ENCODE data around the gene PIGZ. TPM values are rescaled to one million over a fixed set of nuclear protein-coding genes. Genes with fewer than 3 reads are reported as not detected.
A peak's percentile ranks its signal among the peaks of the same experiment; 100 is the strongest.
"Not testable (repeated sequence)": the region's sequence is repeated elsewhere in the genome, so short reads cannot be mapped to it uniquely, and the experiment has no call there.

Gene PIGZ
- total RNA-seq, 1 experiment from 2014 or later: 5.1 TPM

DNA sequence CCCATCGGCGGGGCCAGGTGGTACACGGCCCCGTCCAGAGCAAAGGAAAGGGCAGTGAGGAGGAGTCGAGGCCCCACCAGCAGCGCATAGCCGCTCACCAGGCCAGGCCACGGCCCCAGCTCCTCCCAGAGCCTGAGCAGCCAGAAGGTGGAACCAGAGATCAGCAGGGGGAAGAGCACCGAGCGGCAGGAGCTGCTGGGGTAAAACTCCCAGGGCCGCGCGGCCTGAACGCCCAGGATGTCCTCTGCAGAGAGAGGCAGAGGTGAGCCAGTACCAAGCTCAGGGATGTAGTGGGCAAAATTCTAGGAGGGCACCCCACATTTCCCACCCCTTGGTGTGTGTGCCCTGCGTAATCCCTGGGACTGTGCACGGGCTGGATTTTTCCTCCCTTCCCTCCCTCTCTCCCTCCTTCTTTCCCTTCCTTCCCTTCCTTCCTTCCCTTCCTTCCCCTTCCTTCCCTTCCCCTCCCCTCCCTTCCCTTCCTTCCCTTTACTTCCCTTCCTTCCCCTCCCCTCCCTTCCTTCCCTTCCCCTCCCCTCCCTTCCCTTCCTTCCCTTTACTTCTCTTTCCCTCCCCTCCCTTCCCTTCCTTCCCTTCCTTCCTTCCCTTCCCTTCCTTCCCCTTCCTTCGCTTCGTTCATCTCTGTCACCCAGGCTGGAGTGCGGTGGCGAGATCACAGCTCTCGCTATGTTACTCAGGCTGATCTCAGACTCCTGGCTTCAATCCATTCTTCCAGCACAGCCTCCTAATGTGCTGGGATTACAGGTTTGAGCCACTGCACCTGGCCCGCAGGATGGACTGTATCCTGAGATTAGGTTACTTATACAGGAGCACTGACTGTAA lies 20.0 kb downstream of the PIGZ start:
- POLR2A ChIA-PET: no interaction called here
- Mint-ChIP-seq H3K4me3 (ENCODE audit: unreplicated experiment) (no peak overlapping the region), H3K9me3 (ENCODE audit: unreplicated experiment) (no peaks in the 10 kb centered on the region), H3K27me3 (ENCODE audit: insufficient read depth, unreplicated experiment) (no peaks in the 10 kb centered on the region), H3K36me3 (ENCODE audit: insufficient read depth, unreplicated experiment) (peaks cover 17% of the 10 kb centered on the region), H3K4me1 (ENCODE audit: low read depth, unreplicated experiment) (no peaks in the 10 kb centered on the region), H3K27ac (ENCODE audit: unreplicated experiment) (no peak overlapping the region)
- DNase-seq: peak in 1 of 2 experiments; percentile 57
- TF ChIP-seq, protein P1, sequence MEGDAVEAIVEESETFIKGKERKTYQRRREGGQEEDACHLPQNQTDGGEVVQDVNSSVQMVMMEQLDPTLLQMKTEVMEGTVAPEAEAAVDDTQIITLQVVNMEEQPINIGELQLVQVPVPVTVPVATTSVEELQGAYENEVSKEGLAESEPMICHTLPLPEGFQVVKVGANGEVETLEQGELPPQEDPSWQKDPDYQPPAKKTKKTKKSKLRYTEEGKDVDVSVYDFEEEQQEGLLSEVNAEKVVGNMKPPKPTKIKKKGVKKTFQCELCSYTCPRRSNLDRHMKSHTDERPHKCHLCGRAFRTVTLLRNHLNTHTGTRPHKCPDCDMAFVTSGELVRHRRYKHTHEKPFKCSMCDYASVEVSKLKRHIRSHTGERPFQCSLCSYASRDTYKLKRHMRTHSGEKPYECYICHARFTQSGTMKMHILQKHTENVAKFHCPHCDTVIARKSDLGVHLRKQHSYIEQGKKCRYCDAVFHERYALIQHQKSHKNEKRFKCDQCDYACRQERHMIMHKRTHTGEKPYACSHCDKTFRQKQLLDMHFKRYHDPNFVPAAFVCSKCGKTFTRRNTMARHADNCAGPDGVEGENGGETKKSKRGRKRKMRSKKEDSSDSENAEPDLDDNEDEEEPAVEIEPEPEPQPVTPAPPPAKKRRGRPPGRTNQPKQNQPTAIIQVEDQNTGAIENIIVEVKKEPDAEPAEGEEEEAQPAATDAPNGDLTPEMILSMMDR (IDR thresholded peaks at IDR 0.05; ENCODE audit: insufficient read depth in 1 of 2, low read depth in 1 of 2, low read length in 1 of 2, severe bottlenecking in 1 of 2, unreplicated experiment in 1 of 2): peak; percentile 26 to 28
- no peaks in the 10 kb centered on the region for H3K9me3 ChIP-seq
- intact Hi-C loops (cut with micrococcal nuclease; ENCODE audit: unreplicated experiment): loop anchor here (1.0 kb wide), 1 partner anchor 22 kb away; no protein-coding TSS in a partner anchor
- H3K4me3 ChIP-seq (ENCODE audit: low read depth, low read length): no peak overlapping the region
- BruUV-seq (replicated peaks): no TSS peak
- peaks cover under 1% of the 10 kb centered on the region; the same call in 1 of the 2 replicates for H3K4me1 ChIP-seq
- CTCF ChIA-PET: interaction anchor here (0.6 to 1.6 kb wide), 5 partner anchors 20 to 111 kb away, joined by 3 to 14 read pairs (median 4); partner anchors contain the start of genes MELTF and PIGZ
- H3K36me3 ChIP-seq (ENCODE audit: control insufficient read depth, insufficient read depth, low read length): no peaks in the 10 kb centered on the region
- no peaks in the 10 kb centered on the region for H3K27me3 ChIP-seq (replicated peaks; ENCODE audit: control insufficient read depth, insufficient read depth, low read length)

DNA sequence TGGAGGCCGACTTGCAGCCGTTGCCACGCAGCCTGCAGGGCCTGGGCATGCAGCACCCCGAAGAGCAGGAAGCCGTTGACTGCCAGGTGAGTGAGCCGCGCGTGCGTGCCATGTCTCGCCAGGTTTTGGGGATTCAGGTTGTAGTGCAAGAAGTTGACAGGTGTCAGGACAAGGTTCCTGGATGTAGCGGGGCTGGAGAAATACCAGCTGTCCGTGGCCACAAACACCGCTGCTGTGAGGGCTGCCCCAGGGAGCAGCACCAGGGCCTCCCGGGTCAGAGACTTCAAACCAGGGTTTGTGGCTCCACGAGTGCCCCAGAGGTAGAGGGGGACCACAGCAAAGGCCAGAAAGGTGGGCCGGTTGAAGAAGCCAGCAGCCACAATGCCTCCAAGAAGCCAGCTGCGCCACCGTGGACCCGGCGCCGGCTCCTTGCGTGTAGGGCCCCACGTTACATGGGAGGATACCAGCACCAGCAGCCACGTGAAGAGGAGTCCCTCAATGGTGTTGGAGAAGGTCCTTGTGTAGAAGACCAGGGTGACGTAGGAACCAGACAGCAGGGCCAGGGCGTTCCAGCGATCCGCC lies 20.7 kb downstream of the PIGZ start:
- Mint-ChIP-seq H3K4me1 (ENCODE audit: low read depth, unreplicated experiment) (no peaks in the 10 kb centered on the region), H3K36me3 (ENCODE audit: insufficient read depth, unreplicated experiment) (peaks cover 22% of the 10 kb centered on the region), H3K4me3 (ENCODE audit: unreplicated experiment) (no peak overlapping the region), H3K9me3 (ENCODE audit: unreplicated experiment) (no peaks in the 10 kb centered on the region), H3K27ac (ENCODE audit: unreplicated experiment) (no peak overlapping the region), H3K27me3 (ENCODE audit: insufficient read depth, unreplicated experiment) (no peaks in the 10 kb centered on the region)
- POLR2A ChIA-PET: no interaction called here
- no TSS peak for BruUV-seq (replicated peaks)
- Histone ChIP-seq H3K27me3 (replicated peaks; ENCODE audit: control insufficient read depth, insufficient read depth, low read length) (no peaks in the 10 kb centered on the region), H3K4me1 (peaks cover 5% of the 10 kb centered on the region; the same call in 1 of the 2 replicates), H3K36me3 (ENCODE audit: control insufficient read depth, insufficient read depth, low read length) (no peaks in the 10 kb centered on the region), H3K4me3 (ENCODE audit: low read depth, low read length) (no peak overlapping the region), H3K9me3 (no peaks in the 10 kb centered on the region)
- no peak for DNase-seq
- CTCF ChIA-PET: interaction anchor here (0.6 to 1.6 kb wide), 3 partner anchors 21 to 81 kb away, joined by 3 to 14 read pairs (median 4); partner anchors contain the start of genes MELTF and PIGZ
- TF ChIP-seq, protein P1 (IDR thresholded peaks at IDR 0.05; ENCODE audit: insufficient read depth in 1 of 2, low read depth in 1 of 2, low read length in 1 of 2, severe bottlenecking in 1 of 2, unreplicated experiment in 1 of 2): no peak
- intact Hi-C loops (cut with micrococcal nuclease; ENCODE audit: unreplicated experiment): loop anchor here (1.0 kb wide), 1 partner anchor 22 kb away; no protein-coding TSS in a partner anchor

DNA sequence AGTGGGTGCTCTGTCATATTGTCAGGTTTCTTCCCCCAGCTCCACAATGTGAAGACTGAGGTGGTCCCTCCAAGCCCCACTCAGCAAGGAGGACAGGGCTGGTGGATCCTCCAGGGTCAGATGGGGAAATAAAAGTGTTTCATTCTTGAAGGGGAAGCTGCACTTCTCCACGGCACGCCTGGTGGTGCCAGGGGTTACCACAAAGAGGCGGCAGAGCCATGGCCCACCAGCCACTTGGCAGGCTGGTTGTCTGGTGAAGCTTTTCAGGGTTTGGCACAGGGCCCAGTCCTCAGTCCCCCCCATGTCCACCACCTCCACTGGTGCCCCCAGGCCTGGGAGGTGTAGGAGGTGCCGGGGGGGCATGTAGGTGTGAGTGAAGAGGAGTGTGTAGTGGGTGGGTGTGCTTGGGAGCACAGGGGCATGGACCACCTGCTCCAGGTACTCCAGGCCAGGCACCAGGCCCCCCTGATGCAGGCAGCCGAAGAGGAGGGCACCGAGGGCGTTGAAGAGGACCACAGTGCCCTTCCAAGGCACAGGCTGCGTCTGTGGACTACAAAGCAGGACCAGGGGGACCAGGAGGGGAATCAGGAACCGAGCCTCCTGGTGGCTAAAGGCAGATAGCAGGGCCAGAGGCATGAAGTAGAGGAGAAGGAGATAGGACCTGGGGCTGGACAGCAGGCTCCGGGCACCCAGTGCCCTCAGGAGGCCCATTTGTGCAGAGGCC lies 21.3 kb downstream of the PIGZ start:
- H3K36me3 Mint-ChIP-seq (ENCODE audit: insufficient read depth, unreplicated experiment): peaks cover 28% of the 10 kb centered on the region
- no peaks in the 10 kb centered on the region for H3K27me3 ChIP-seq (replicated peaks; ENCODE audit: control insufficient read depth, insufficient read depth, low read length)
- peaks cover 2% of the 10 kb centered on the region for H3K27me3 Mint-ChIP-seq (ENCODE audit: insufficient read depth, unreplicated experiment)
- H3K4me1 Mint-ChIP-seq (ENCODE audit: low read depth, unreplicated experiment): no peaks in the 10 kb centered on the region
- H3K36me3 ChIP-seq (ENCODE audit: control insufficient read depth, insufficient read depth, low read length): no peaks in the 10 kb centered on the region
- peaks cover 5% of the 10 kb centered on the region; the same call in 1 of the 2 replicates for H3K4me1 ChIP-seq
- TF ChIP-seq, protein P1 (IDR thresholded peaks at IDR 0.05; ENCODE audit: insufficient read depth in 1 of 2, low read depth in 1 of 2, low read length in 1 of 2, severe bottlenecking in 1 of 2, unreplicated experiment in 1 of 2): peak in 1 of 2 experiments; percentile 13
- DNase-seq: peak in 1 of 2 experiments; percentile 39
- CTCF ChIA-PET: no interaction called here
- no peaks in the 10 kb centered on the region for H3K9me3 ChIP-seq
- POLR2A ChIA-PET: no interaction called here
- intact Hi-C loops (cut with micrococcal nuclease; ENCODE audit: unreplicated experiment): no loop called here
- no peak overlapping the region for H3K4me3 ChIP-seq (ENCODE audit: low read depth, low read length)
- no peak overlapping the region for H3K27ac Mint-ChIP-seq (ENCODE audit: unreplicated experiment)
- no peak overlapping the region for H3K4me3 Mint-ChIP-seq (ENCODE audit: unreplicated experiment)
- no peaks in the 10 kb centered on the region for H3K9me3 Mint-ChIP-seq (ENCODE audit: unreplicated experiment)
- no TSS peak for BruUV-seq (replicated peaks)

DNA sequence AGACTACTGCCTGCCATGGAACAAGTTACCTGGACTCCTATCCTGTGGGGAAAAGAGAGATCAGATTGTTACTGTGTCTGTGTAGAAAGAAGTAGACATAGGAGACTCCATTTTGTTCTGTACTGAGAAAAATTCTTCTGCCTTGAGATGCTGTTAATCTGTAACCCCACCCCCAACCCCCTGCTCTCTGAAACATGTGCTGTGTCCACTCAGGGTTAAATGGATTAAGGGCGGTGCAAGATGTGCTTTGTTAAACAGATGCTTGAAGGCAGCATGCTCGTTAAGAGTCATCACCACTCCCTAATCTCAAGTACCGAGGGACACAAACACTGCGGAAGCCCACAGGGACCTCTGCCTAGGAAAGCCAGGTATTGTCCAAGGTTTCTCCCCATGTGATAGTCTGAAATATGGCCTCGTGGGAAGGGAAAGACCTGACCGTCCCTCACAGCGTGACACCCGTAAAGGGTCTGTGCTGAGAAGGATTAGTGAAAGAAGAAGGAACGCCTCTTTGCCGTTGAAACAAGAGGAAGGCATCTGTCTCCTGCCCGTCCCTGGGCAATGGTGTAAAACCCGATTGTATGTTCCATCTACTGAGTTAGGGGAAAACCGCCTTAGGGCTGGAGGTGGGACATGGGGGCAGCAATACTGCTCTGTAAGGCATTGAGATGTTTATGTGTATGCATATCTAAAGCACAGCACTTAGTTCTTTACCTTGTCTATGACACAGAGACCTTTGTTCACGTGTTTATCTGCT lies 24.4 kb downstream of the PIGZ start:
- Mint-ChIP-seq H3K4me3 (ENCODE audit: unreplicated experiment) (peak overlapping the region; percentile 90), H3K27ac (ENCODE audit: unreplicated experiment) (peak overlapping the region; percentile 92), H3K36me3 (ENCODE audit: insufficient read depth, unreplicated experiment) (peaks cover 58% of the 10 kb centered on the region)
- H3K36me3 ChIP-seq (ENCODE audit: control insufficient read depth, insufficient read depth, low read length); H3K4me3 ChIP-seq (ENCODE audit: low read depth, low read length); CTCF ChIA-PET; H3K9me3 Mint-ChIP-seq (ENCODE audit: unreplicated experiment); H3K4me1 Mint-ChIP-seq (ENCODE audit: low read depth, unreplicated experiment); H3K27me3 Mint-ChIP-seq (ENCODE audit: insufficient read depth, unreplicated experiment); BruUV-seq (replicated peaks); POLR2A ChIA-PET; H3K27me3 ChIP-seq (replicated peaks; ENCODE audit: control insufficient read depth, insufficient read depth, low read length); H3K9me3 ChIP-seq; DNase-seq: not testable (repeated sequence)
- H3K4me1 ChIP-seq: peaks cover 18% of the 10 kb centered on the region; the same call in 1 of the 2 replicates
- intact Hi-C loops (cut with micrococcal nuclease; ENCODE audit: unreplicated experiment): loop anchor here (5.0 kb wide), 1 partner anchor 77 kb away; the partner anchor contains the start of gene SENP5
